ENCODE results near the gene ERVK3-1.

Gene ERVK3-1, protein sequence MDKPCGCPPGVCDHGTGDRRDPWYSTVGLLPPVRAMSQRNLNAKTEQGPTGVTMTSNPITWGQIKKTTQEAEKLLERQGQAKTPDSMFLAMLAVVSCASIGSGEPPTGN

DNA sequence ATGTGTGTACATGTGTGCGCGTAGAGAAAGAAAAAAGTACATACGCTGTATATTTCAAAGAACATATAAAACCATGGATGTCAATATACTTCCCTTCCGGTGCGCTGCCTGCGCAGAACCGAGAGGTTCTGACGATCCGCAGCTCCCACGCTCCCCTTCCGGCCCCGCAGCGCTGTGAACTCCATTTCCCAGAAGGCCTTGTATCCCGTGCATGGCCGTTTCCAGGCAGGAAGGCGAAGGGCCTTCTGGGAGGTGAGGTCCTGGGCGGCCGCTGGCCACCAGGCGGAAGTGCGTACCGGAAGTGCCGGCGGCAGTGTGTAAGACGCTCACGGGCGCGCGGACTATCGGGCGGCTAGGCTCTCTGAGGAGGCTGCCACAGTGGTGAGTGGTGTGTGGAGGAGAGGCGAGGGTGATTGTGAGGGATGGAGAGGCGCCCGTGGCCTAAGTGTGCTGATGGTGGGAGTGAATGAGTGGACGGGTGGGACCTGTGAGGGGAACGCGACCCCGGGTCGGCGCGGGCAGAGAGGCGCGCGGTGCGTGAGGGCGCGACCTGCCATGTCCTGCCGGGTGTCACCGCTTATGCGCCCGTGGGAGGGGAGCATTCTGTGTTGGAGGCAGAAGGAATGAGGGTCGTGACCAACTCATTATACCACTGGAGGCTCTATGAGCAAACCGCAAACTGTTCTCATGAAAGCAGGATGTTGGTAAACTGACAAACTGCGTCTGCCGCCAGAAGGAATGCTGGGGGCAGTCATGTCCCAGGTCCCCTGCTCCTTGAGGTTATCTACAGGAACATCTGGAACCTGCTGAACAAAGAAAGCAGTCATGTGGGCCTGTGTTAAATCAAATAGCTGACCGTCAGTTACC lies at the start of gene ERVK3-1:
Gene ERVK3-1, plus strand, starts transcription at position 313 of the 867 bp plus-strand sequence. CDS start 6,792 bp downstream, outside the sequence.
- TF ChIP-seq, protein P1, sequence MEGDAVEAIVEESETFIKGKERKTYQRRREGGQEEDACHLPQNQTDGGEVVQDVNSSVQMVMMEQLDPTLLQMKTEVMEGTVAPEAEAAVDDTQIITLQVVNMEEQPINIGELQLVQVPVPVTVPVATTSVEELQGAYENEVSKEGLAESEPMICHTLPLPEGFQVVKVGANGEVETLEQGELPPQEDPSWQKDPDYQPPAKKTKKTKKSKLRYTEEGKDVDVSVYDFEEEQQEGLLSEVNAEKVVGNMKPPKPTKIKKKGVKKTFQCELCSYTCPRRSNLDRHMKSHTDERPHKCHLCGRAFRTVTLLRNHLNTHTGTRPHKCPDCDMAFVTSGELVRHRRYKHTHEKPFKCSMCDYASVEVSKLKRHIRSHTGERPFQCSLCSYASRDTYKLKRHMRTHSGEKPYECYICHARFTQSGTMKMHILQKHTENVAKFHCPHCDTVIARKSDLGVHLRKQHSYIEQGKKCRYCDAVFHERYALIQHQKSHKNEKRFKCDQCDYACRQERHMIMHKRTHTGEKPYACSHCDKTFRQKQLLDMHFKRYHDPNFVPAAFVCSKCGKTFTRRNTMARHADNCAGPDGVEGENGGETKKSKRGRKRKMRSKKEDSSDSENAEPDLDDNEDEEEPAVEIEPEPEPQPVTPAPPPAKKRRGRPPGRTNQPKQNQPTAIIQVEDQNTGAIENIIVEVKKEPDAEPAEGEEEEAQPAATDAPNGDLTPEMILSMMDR (IDR thresholded peaks at IDR 0.05), result no peak

DNA sequence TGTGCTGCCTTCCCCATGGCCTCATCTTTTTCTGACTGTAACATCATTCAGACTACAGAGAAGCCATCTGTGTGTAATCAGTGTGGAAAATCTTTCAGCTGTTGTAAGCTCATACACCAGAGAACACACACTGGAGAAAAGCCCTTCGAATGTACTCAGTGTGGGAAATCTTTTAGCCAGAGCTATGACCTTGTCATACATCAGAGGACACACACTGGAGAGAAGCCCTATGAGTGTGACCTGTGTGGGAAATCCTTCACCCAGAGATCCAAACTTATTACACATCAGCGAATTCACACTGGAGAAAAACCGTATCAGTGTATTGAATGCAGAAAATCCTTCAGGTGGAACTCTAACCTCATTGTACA lies 43.6 kb upstream of the ERVK3-1 start:
- TF ChIP-seq, protein P1 (IDR thresholded peaks at IDR 0.05), result no peak

DNA sequence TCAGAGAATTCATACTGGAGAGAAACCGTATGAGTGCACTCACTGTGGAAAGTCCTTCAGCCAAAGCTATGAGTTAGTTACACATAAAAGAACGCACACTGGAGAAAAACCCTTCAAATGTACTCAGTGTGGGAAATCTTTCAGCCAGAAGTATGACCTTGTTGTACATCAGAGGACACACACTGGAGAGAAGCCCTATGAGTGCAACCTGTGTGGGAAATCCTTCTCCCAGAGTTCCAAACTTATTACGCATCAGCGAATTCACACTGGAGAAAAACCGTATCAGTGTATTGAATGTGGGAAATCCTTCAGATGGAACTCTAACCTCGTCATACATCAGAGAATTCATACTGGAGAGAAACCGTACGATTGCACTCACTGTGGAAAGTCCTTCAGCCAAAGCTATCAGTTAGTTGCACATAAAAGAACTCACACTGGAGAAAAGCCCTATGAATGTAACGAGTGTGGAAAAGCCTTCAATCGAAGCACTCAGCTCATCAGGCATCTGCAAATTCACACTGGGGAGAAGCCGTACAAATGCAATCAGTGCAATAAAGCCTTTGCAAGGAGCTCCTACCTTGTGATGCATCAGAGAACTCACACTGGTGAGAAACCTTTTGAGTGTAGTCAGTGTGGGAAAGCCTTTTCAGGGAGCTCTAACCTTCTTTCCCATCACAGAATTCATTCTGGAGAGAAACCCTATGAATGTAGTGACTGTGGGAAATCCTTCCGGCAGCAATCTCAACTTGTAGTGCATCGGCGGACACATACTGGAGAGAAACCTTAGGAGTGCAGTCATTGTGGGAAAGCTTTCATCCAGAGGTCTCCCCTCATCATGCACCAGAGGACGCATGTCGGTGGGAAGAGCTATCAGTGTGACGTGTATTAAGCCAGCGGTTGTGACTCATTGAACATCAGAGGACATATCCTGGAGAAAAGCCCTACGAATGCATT lies 42.9 kb upstream of the ERVK3-1 start:
- TF ChIP-seq, protein P1 (IDR thresholded peaks at IDR 0.05), result no peak

DNA sequence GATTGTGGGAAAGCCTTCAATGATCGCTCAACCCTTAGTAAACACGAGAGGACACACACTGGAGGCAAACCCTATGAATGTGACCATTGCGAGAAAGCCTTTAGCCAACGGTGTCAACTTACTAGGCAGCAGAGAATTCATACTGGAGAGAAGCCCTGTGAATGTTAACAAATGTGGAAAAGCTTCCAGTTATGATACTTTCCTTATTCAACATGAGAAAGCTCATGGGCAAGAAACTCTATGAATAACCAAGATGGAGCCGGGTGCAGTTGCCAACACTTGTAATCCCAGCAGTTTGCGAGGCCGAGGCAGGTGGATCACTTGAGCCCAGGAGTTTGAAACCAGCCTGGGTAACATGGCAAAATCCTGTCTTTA lies 42.3 kb upstream of the ERVK3-1 start:
- TF ChIP-seq, protein P1 (IDR thresholded peaks at IDR 0.05), result no peak

DNA sequence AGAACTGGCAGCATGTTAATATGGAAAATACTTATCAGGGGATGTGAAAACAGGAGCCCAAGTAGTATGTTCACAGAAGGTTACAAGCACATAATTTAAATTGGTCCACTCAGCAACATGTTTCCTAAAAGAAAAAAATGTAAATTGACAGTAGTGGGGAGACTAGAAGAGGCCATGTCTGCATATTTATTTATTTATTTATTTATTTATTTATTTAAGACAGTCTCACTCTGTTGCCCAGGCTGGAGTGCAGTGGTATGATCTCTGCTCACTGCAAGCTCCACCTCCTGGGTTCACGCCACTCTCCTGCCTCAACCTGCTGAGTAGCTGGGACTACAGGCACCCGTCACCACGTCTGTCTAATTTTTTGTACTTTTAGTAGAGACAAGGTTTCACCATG lies 40.1 kb upstream of the ERVK3-1 start:
- TF ChIP-seq, protein P1 (IDR thresholded peaks at IDR 0.05), result no peak

DNA sequence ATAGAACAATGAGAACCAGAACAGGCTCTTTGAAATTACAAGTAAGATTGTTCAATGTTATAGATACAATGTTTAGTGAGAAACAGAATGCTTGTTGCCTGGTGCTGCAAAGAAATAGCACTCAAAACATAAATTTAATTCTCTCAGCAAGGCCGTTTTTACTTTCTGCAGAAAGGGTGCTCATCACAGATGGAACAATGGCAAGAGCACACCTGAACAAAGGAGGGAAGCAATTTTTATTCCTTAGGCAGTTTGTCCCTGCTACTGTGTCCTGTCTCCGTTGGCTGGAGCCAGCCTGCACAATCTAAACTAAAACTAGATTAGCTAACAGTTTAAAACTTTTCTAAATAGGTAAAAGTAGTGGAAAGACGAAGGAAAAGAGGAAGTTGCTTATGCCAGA lies 36.8 kb upstream of the ERVK3-1 start:
- TF ChIP-seq, protein P1 (IDR thresholded peaks at IDR 0.05), result no peak

DNA sequence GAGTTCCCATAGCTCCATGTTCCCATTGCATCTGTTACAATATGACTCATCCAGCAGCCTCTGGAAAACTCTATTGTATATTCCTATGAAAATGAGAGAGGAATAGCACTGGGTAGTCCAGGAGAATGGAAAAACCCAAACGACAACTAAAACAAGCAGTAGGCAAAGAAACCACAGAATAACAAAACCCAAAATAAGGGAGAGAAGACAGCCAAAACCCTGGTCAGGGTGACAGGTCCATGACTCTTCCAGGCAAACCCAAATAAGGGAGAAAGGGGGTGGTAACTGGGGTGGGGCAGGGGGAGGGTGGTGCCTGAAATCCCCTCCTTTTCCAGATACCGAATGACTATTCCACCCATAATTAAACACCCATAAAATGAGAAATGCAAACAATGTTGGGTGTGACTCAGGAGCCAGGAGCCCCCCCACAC lies 30.4 kb upstream of the ERVK3-1 start:
- TF ChIP-seq, protein P1 (IDR thresholded peaks at IDR 0.05), result no peak

Data from LNCAP (cell line).